HG03342 (cell line): ENCODE data around the gene MYCBPAP.

Experiments
- ATAC-seq: cut with Tn5 transposase; IDR thresholded peaks from one replicate; pipeline ENCODE4 v1.9.1; 2021; ENCODE audit warnings: mild to moderate bottlenecking, moderate library complexity; ENCODE audit not compliant: unreplicated experiment

The MYCBPAP gene

DNA sequence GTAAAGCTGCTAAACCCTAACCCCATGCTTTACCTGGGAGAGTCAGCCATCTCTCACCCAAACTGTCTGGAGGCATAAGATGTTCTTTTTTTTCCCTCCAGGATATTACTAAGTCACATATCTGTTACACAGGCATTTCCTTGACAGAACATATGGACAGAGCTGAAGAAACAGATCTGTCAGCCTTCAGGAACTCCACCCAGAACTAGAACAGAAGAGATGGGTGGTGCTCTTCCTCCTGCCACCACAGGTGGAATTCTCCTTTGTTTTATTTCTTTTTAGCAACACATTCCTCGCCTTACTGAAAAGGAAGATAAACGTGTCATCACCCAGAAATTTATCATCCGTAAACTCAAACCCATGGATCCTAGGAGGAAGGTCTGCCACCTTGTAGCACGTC lies 8.8 kb downstream of the MYCBPAP start:
- no peak for ATAC-seq

DNA sequence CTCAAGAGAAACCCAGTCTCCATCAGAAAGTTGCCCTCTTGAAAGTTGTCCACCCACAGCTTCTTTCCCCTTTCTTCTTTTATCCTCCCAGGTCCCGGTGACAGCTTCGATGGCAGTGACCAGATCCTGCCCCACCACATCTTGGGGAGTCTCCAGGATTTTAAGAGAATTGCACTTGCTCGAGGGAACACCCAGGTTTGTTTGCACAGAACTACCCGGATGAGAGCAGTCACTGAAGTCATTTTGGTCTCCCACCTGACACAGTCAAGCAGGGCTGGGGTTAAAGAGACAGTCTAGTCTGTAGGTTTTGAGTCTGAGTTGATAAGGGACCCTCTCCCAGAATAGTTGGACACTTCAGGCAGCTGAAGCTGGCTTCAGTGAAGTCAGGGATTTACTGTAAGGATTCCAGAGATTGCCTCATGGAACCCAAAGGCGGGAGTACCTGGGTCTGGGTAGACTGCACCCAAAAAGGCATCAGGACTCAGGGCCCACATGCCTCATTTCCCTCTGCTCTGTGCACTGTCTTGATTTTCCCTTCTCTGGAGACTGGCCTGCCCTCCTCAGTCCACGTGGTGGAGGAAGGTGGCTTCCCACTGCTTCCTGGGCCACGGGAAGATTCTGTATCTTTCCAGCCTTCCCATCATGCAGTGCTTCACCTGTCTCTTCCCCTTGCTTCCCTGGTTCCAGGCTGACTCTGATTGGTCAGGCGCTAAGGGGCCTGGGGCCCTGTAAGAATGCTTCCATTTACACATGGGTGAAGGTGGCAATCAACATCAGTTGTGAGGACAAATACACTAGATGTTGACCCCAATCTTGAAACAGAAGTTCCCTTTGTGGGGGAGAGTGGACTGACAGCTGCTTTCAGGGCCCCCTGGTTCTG lies 9.5 kb downstream of the MYCBPAP start:
- ATAC-seq, result no peak

DNA sequence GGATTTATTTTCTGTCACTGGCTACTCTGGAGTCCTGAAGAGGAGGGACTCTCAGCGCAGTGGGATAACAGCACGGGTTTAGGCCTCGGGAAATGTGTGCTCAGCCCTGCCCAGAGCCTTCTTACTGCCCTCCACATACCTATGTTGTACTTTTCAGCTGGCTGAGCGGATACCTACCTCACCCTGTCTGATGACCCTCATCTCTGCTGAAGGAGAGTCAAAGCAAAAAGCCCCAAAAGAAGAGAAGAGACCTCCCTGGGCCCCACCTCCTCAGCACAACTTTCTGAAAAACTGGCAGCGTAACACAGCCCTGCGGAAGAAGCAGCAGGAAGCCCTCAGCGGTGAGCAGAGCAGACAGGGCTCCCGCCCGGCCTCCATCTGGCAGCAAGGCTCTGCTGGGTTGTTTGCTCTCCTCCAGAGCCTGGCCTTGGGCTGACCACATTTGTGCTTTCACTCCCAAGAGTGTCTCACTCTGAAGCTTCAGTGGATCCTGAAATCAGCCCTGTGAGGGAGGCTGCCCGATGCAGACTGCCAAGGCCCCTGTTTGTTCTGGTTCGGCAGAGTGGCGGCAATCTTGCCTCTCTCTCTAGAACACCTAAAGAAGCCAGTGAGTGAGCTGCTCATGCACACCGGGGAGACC lies 10.3 kb downstream of the MYCBPAP start:
- no peak for ATAC-seq

DNA sequence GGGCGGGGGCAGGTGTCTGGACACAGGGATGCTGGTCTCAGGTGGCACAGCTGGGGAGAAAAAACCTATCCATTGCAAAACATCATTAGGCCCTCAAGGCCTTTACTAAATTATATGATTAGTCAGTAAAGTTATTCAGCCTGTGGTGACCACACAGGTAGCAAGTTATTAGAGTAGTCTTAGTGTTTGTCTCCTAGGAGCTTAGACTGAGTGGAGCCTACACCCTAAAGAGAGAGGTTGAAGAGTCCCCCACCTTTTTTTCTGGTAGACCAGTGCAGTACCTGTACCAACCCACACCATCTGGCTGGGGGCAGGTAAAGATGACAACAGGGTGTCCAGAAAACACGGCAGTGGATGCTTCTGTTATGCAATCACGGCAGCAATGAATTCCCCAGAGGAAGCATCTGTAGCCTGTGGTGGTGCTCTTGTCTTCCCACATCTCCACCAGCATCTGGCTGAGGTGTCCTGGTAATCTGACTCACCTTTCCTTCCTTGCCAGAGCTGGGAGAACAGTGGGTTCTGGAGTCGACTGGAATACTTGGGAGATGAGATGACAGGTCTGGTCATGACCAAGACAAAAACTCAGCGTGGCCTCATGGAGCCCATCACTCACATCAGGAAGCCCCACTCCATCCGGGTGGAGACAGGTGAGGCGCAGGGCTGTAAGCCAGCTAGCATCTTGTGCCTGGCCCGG lies 11.0 kb downstream of the MYCBPAP start:
- no peak for ATAC-seq

DNA sequence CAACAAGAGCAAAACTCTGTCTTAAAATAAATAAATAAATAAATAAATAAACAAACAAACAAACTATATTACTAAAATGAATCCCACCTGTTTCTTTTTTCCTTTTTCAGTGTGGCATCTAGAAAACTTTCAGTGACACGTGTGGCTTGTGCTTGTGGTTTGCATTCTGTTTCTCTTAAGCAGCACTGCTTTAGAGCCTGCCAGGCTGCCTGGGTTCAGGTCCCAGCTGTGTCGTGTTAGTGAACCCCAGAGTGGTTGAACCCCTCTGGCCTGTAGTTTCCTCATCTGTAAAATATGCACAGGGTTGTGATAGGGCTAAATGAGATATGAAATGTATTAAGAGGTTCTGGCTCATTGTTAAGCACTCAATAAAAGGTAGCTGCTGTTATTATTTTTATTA lies 12.2 kb downstream of the MYCBPAP start:
- ATAC-seq, result no peak

DNA sequence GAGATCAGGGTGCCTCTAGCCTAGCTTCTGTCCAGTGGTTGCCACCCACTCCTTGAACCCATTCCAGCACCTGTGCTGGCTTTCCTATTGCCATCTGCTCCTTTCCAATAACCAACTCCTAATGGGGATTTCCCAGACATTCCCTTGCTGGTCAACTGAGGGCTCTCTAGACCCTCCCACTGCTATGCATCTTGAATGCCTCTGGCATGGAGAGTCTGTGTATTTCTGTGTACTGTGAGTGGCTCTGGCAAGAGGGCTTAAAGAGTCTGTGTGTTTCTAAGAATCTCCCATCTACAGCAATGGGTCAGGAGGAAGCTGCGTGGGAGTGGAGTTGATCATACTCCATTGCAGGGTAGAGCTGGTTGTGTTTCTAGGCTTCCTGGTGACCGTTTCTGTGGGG lies 13.3 kb downstream of the MYCBPAP start:
- no peak for ATAC-seq

DNA sequence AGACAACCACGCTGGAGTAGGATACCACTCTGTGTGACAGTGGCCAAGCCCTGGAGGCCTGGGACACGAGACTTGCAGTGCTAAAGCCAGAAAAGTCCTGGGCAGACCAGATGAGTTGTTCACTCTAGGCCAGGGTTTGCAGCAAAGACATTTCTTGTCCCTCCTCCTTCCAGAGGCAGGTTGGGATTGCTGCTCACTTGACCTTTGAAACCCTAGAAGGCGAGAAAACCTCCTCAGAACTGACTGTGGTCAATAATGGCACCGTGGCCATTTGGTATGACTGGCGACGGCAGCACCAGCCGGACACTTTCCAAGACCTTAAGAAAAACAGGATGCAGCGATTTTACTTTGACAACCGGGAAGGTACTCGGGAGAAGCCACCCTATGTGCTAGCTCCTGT lies 14.5 kb downstream of the MYCBPAP start:
- ATAC-seq, result no peak

DNA sequence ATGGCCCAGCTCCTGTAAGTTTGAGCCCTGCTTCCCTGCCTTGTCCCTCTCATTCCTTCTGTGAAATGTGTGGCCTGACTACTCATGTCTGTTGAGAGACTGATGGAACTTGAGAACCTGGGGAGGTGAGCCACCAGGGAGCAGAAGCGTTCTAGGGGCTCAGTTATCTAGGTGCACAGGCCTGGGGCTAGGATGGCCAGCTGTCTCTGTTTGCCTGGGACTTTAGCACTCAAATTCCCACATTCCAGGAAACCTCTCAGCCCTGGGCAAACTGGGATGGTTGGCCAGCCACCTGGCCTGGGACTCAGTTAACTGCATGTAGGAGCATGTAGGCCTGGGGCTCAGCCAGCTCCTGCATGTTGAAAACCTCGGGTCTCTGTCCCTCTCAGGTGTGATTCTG lies 15.0 kb downstream of the MYCBPAP start:
- no peak for ATAC-seq

DNA sequence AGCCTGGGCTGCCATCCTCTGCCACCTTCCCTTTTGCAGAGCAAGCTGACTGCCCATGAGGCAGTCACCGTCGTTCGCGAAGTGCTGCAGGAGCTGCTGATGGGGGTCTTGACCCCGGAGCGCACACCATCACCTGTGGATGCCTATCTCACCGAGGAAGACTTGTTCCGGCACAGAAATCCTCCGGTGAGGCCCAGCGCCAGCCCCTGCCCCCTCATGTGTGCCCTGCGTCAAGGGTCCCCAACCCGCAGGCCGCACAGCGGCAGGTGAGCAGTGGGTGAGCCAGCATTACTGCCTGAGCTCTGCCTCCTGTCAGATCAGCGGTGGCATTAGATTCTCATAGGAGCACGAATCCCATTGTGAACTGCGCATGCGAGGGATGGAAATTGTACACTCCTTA lies 16.6 kb downstream of the MYCBPAP start:
- no peak for ATAC-seq

DNA sequence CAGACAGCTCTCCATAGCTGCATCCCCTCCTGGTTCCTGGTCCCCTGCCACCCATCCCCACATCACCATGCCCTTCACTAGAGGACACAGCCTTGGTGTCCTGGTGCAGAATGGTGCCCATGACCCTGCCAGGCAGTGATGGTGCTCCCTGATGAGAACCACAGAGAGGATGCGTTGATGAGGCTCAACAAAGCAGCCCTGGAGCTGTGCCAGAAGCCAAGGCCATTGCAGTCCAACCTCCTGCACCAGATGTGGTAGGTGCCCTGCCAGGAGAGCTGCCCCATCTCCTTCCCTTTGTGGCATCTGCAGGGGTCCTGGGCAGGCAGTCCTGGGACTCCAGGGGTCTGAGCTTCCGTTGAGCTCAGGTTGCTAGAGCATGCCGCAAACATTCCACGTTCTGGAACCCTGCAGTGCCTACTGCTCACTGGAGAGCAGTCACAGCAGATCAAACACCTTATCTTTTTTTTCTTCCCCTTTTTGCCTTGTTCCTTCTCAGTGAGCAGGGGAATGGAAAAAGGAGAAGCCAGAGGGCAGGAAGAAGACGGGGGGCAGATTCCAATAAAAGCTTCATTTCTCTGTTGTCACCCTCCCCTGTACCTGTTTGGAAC lies 19.0 kb downstream of the MYCBPAP start:
- ATAC-seq, result no peak

DNA sequence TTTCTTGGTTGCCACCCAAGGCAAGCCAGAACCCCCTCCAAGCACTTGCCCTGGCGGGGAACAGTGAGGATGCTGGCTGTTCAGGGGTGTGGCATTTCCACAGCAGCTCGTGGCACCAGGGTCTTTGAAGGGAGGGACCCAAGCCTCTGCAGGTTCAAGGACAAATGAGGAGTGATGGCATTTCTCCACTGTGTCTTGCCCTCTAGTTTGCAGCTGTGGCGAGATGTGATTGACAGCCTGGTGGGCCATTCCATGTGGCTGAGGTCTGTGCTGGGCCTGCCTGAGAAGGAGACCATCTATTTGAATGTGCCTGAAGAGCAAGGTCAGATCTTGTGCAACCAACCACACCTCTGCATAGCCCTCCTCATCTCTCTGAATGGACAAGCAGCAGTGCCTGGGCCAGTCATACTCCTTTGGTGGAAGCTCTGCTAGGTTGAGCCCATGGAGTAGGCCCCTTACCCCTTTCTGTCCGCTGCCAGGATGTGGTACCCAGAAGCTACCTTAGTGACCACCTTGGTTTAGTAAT lies 19.8 kb downstream of the MYCBPAP start:
- no peak for ATAC-seq

DNA sequence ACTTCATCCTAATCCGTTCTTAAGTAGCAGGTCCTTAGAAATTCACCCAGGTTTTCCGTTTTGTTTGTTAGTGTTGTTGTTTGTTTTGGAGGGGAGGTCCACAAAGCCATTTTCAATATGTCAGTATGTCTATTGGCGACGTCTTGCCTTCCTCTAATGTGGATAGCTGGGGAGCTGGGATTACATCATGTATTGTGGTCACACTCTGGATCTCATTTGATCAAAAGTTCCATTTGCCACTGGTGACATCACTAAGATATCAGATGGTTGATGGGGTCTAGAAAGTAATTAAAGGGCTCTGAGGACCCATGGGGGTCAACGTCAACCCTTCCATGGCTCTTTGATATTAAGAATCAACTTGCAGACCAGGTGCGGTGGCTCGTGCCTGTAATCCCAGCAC lies 21.6 kb downstream of the MYCBPAP start:
- no peak for ATAC-seq

DNA sequence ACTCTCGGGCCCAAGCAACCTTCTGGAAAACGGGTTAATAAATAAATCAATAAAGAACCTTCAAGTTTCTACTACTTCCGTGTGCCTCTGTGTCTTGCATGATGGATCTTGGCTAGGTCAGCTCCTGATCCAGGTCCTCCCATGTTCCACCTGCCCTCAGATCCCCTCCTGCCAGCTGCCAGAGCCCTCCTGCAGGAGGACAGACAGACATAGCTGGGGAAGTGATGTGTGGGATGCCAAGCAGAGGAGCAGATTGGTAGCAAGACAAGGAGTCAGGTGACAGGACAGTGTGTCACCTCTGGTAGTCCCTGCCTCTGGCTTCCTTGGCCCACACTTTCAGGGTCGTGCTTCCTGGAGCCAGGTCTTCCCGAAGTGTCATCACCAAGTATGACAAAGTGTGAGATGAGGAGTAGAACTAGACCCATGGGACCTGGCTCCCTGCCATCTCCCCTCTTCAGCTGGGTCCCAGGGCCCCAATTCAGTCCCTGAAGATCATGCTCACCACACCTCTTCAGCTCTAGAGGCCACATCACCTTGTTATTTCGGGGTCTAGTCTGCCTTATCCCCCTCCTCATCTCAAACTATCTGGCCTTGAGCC lies 23.3 kb downstream of the MYCBPAP start:
- ATAC-seq, result no peak

DNA sequence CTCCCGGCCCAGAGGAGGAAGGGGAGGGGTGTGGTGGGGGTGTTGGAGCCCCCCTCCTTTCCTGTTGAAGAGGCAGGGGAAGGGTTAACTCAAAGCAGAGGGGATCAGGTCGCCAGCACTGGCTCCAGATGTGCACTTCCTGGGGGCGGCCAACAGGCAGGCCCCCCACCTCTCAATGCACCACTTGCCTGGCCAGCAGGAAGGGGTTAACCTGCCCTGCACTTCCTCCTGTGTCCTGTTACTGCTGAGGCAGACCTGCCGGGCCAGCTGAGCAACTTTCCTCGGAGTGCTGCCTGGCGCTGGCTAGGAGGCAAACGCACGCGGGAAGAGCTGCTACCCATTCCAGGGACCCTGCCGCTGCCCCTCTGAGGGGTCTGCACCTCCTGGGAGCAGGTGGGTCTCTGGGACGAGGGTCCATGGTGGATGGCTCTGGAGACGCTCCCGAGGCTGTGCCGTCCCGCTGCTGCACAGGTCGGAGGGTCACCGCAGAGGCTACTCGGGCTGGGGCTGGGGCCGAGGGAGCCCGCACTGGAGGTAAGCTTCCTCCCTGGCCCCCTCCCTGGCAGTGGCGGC lies 24.3 kb downstream of the MYCBPAP start, which contains the start of gene EPN3:
EPN3 (plus strand) TSS at position 284 of the 573 bp plus-strand sequence. CDS start 3,822 bp downstream, outside the sequence.
- ATAC-seq, result no peak

DNA sequence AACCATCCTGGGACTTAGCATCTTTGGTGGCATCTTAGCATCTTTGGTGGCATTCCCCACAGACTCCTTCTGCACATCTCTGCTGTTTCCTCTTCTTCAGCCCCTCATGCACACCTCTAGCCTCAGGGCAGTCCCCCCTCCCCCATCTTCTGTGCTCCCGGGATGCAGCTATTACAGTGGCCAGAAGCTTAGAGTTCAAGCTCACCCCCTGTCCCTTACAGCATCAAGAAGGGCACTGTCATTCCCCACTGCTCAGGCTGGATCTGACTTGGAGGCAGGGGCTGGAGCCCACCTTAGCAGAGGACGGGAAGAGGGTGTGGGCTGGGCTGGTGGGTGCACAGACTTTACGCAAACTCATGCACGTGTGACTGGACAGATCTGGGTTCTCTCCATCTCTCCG lies 24.9 kb downstream of the MYCBPAP start:
- ATAC-seq, result no peak

DNA sequence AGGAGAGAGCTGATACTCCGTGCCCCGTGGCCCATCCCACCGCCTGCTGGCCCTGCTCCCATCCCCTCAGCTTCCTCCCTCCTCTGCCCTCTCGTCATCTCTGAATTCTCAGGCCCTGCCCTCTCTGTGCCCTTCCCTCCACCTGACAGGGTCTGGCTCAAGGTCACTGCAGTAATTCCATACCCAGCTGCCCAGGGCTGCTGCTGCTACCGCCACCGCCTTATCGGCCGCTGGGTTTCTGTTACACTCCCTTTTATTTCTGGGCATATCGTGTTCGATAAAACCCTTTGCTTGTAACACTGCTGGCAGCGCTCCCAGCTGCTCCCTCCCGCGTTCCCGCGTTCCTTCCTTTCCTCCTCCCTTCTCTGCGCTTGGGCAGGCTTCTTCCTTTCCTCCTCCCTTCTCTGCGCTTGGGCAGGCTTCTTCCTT lies 25.5 kb downstream of the MYCBPAP start:
- ATAC-seq, result no peak

DNA sequence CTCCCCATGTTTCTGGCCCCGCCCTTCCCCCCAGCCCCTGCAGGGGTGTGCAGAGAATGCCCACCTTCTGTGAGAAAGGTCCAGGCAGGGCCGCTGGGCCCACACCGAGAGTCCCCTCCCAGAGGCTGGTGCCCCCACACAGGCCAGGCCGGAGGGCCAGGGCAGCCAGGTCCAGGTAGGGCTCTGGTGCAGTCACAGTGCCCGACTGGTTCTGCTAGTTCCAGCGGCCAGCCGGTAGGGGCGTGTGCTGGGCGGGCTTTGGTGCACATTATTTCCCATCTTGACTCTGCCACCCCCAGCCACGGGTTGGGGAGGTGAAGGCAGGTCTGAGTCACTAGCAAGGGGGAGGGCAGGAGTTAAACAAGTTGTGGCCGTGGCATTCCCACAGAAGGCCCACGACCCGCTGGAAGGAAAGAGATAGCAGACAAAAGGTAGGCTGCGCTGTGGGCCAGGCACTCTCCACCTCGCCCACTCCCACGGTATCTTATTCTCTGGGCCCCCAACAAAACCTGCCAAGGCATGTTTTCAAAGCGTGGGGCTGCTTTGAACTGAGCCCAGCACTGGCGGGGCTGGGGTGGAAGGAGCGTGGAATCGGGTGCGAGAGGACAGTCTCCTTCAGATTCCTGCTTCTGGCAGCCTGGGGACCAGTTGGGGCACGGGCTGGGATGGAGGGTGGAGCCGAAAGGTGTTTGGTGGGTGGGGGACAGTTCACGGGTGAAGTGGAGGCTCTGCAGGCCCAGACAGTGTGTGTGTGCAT lies 26.2 kb downstream of the MYCBPAP start:
- no peak for ATAC-seq

DNA sequence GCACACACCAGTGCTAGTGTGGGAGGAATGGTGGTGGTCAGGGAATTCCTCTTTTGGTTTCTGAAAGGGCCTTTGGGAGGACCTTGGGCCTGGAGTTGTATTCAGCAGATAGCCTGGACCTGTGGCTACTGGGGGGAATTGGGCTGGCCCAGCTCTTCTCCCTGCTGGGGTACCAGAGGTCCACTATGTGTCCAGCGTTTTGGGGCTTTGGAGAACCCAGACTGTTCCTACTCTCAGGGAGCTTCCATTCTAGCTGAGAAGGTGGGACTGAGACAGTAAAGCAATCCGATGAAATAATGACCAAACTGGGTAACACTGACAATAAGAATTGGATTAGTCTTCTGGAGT lies 26.7 kb downstream of the MYCBPAP start:
- no peak for ATAC-seq

DNA sequence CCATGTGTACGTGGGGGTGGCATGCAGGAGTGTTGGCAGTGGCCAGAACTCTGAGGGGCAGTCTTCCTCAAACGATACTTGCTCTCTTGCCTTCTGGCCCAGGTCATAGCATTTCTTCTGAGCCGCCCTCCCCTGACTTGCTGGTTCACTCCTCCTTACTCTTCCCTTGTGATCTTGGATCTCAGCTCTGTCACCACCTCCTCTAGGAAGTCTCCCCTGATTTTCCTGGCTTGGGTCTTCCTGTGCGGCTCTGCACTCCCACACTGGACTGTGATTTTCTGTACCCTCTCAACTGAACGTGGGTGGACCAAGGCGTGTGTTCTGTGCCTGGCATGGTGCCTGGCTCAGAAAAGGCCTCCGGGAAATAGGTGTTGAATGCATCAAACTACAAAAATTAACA lies 27.2 kb downstream of the MYCBPAP start:
- no peak for ATAC-seq
